ENCODE results near the gene ZNF316. TPM values are rescaled to one million over a fixed set of nuclear protein-coding genes. Genes with fewer than 3 reads are reported as not detected.

The ZNF316 gene
- 12.4 and 16.3 TPM in 2 replicates for total RNA-seq

GRCh38 chr7:6636741-6637543 lies at the start of gene ZNF316:
Gene ZNF316, plus strand, starts transcription at chr7:6637318. Its CDS starts 5,092 bp downstream, at chr7:6642410.
- TF ChIP-seq CTCF (IDR thresholded peaks at IDR 0.05; ENCODE audit: insufficient read depth, low read length, severe bottlenecking), result no peak
- FAIRE-seq, result no peak
- peaks cover 8% of the 10 kb centered on the region for H3K36me3 ChIP-seq (ENCODE audit: control insufficient read depth, insufficient read depth, low read length)
- peak within 1 kb of the TSS; percentile 88 for H3K4me3 ChIP-seq (ENCODE audit: low read depth, low read length)
- H3K27me3 ChIP-seq (ENCODE audit: control insufficient read depth, insufficient read depth, low read length), result no peaks in the 10 kb centered on the region
- no peak for DNase-seq (ENCODE audit: low read depth)

GRCh38 chr7:6588566-6588965 lies 48.6 kb upstream of the ZNF316 start:
- no peak for FAIRE-seq
- Histone ChIP-seq H3K27me3 (ENCODE audit: control insufficient read depth, insufficient read depth, low read length) (no peaks in the 10 kb centered on the region), H3K36me3 (ENCODE audit: control insufficient read depth, insufficient read depth, low read length) (peaks cover 8% of the 10 kb centered on the region), H3K4me3 (ENCODE audit: low read depth, low read length) (no peak overlapping the region)
- no peak for TF ChIP-seq CTCF (IDR thresholded peaks at IDR 0.05; ENCODE audit: insufficient read depth, low read length, severe bottlenecking)
- DNase-seq (ENCODE audit: low read depth), result no peak

GRCh38 chr7:6589151-6589828 lies 47.8 kb upstream of the ZNF316 start:
- H3K4me3 ChIP-seq (ENCODE audit: low read depth, low read length), result peak overlapping the region; percentile 17
- H3K36me3 ChIP-seq (ENCODE audit: control insufficient read depth, insufficient read depth, low read length), result peaks cover 12% of the 10 kb centered on the region
- FAIRE-seq, result no peak
- H3K27me3 ChIP-seq (ENCODE audit: control insufficient read depth, insufficient read depth, low read length), result no peaks in the 10 kb centered on the region
- TF ChIP-seq CTCF (IDR thresholded peaks at IDR 0.05; ENCODE audit: insufficient read depth, low read length, severe bottlenecking), result no peak
- DNase-seq (ENCODE audit: low read depth), result no peak

GRCh38 chr7:6589829-6590644 lies 47.1 kb upstream of the ZNF316 start, which contains the start of gene INTS15:
Gene INTS15, plus strand, starts transcription at chr7:6590021. Its CDS starts 263 bp downstream, at chr7:6590284.
- peak; percentile 62 for TF ChIP-seq CTCF (IDR thresholded peaks at IDR 0.05; ENCODE audit: insufficient read depth, low read length, severe bottlenecking)
- Histone ChIP-seq H3K27me3 (ENCODE audit: control insufficient read depth, insufficient read depth, low read length) (no peaks in the 10 kb centered on the region), H3K4me3 (ENCODE audit: low read depth, low read length) (peak within 1 kb of the TSS; percentile 94), H3K36me3 (ENCODE audit: control insufficient read depth, insufficient read depth, low read length) (peaks cover 10% of the 10 kb centered on the region)
- FAIRE-seq, result no peak
- peak; percentile 53 for DNase-seq (ENCODE audit: low read depth)

GRCh38 chr7:6590645-6591110 lies 46.4 kb upstream of the ZNF316 start:
- no peak for FAIRE-seq
- H3K4me3 ChIP-seq (ENCODE audit: low read depth, low read length), result peak overlapping the region; percentile 94

More at GRCh38 chr7:6590645-6591110, 46.4 kb upstream of the ZNF316 start:
- TF ChIP-seq CTCF (IDR thresholded peaks at IDR 0.05; ENCODE audit: insufficient read depth, low read length, severe bottlenecking), result peak; percentile 4
- DNase-seq (ENCODE audit: low read depth), result peak; percentile 15
- Histone ChIP-seq H3K27me3 (ENCODE audit: control insufficient read depth, insufficient read depth, low read length) (no peaks in the 10 kb centered on the region), H3K36me3 (ENCODE audit: control insufficient read depth, insufficient read depth, low read length) (peaks cover 10% of the 10 kb centered on the region)
